ENCODE data around the gene SRGAP3.
A peak's percentile ranks its signal among the peaks of the same experiment; 100 is the strongest.

The SRGAP3 gene

GRCh38 chr3:9223672-9224071, 25.8 kb downstream of the SRGAP3 start:
- no peak for DNase-seq

DNA sequence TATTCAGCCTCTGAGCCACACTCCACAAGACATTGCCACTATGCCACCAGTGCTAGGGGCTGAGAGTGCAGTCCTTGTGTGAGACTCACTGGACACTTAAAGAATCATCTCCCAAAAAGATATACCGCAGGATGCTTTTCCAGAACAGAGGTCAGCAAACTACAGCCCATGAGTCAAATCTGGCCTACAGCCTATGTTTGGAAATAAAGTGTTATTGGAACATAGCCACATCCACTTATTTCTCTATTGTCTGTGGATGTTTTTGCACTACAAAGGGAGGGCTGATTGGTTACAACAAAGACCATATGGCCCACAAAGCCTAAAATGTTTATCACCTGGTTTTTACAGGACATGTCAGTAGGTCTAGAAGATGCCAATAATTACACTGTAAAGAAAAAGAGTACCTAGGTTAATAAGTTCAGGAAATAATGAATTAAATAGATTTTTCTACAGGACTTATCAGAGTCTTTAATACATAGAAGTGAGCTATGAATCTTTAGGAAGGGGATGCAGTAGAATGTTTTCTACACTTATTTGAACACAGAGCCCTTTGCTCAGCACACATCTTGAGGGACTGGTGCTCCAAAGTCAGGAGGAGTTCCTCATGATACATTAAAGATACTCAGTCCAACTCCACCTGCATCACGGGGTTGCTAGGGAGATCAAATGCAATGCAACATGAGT, 26.3 kb downstream of the SRGAP3 start:
- DNase-seq = no peak

DNA sequence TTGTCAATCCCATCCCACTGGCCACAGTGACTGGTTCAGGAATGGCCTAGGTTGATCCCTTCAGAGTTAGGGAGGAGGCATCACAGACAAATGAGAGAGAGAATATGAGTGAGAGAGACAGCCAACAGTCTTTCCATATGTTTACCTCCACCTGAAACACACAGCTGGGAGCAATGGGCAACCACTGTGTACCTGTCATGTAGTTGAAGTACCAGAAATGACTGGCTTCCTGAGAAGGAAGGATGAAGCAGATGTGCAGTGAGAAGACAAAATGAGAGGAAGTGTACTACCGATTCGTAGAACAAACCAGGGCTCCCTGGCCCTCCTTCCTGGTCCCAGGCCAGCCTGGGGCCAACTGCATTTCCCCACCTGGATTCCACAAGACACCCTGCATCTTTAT, 27.4 kb downstream of the SRGAP3 start:
- no peak for DNase-seq

GRCh38 chr3:9218514-9218846, 31.0 kb downstream of the SRGAP3 start:
- no peak for DNase-seq

DNA sequence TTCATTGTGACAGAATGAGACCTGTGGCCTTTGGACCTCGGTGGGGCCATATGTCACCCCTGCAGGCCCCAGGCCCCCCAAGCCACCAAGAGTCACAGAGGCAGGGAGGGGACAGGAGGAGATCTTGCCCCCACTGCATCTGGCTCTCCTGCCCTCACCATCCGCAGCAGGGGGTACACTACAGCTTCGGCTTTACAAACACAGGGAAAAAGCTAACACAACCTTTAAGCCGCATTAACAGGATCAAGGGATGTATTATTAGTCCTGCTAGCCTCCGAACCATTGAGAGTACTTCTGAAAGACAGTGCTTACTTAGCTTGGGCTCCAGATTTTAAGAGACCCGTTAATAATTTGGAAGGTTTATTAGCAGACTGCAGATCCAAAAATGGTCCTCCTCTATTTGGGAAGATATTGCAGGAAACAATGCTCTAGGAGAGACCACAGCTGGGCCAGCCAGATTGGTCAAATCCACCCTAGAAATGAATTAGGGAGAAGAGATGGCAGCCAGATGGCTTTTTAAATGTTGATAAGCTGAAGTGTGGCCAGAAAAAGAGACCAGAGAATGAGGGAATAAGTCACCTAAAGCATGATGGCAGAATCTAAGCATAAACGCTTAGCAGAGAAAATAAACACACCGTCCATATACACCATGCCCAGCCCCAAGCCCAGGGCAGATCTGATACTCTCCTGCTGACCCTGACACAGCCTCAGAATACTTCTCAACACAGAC, 31.5 kb downstream of the SRGAP3 start:
- no peak for DNase-seq

GRCh38 chr3:9216736-9217135, 32.7 kb downstream of the SRGAP3 start:
- no peak for DNase-seq

DNA sequence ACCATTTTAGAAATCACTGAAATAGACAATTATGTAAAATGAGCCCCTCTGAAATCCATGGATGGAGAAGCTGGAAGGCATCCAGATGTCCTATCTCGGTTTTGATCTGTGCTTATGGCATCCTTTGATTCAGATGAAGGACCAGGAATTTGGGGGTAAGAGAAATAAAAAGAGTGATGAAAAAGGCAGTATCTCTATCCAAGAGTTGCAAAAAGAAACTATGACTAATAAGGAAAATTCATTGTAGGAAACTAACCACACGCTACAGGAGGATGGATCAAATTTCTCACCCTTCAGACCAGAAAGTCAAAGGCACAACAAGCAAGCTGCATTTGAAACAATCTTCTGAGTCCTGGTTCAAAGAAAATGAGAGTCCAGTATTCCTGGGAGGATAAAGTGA, 34.8 kb downstream of the SRGAP3 start:
- no peak for DNase-seq

- no peak for DNase-seq
These were observed 35.3 kb downstream of the SRGAP3 start for GRCh38 chr3:9214185-9214584.

DNA sequence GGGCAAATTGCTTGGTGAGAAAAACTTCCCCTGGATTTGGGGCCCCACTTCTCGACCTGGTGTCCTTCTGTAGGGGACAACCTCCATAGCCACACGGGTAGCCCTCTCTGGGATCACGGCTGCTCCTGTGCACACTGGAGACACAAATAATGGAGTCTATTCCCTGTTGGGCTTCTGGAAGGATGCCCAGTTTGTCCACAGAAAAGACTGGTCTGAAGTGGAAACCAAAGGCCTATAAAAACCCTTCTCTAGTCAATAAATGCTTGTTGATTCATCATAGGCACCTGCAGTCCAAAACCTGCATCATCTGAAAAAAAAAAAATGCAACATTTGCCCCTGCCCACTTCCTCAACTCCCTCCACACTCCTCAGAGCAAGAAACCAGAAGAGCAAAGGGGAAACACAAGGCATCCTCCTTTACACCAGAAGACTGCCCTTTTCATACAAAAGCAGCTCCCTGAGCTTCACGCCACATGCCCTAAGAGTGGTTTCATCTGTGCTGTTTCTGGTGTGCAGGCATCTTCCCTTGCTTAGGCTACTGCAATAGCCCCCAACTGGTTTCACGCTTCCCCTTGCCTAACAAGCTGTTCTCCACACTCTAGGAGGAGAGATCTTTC, 36.3 kb downstream of the SRGAP3 start:
- no peak for DNase-seq

DNA sequence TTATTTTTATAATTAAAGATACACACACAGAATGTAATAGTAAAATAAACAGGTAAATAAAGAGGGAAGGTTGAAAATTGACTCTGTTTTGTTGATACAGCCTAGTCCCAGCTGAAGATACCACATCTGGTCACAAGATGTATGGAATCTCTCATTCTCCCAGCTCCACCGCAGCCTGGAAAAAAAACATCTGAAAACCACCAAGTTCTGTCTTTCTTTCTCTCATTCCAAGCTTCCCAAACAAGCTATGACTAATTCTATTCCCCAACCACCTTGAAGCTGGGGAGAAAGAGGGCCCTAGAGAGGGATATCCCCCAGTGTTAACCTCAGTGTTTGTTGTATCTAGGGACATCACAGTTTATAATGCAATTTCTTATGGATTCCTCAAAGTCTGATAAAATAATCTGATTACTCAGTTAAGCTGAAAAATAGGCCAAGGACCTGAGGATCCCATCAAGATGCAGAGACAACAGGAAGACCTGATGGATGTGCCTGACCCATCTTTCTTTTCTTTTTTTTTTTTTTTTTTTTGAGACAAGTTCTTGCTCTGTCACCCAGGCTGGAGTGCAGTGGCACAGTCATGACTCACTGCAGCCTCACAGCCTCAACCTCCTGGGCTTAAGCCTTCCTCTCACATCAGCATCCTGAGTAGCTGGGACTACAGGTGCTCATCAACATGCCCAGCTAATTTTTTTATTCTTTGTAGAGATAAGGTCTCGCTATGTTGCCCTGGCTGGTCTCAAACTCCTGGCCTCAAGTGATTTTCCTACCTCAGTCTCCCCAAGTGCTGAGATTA, 38.1 kb downstream of the SRGAP3 start:
- DNase-seq = no peak

GRCh38 chr3:9209777-9210176, 39.7 kb downstream of the SRGAP3 start:
- DNase-seq = no peak

- no peak for DNase-seq
These were observed 40.8 kb downstream of the SRGAP3 start for GRCh38 chr3:9208605-9209152.

DNA sequence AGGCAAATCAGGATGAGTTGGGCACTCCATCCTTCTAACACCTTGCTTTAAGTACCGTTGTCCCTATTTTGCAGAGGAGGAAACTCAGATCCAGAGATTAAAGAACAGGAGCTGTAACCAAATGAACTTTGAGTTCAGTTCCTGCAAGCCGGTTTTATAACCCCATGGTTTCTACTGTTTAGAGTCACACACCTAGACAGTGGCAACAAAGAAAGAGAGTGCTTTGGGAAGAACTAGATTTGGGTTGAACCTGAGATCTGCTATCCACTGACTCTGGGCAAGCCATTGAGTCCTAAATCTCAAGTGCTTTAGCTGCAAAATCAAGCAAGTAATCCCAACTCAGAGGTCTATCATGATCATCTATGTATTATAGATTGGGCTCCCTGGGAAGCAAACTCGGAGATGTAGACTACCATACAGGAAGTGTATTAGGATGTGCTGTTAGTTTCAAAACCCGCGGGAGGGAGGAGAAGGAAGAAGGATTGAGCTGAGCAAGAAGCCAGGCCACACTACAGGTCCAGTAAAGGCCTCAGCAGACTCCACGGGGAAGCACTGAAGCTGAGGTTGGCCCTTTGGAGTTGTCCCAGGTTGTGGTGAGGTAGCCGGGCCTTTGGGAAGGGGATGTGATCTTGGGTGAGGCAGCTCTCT, 42.2 kb downstream of the SRGAP3 start:
- no peak for DNase-seq

GRCh38 chr3:9206287-9206686, 43.2 kb downstream of the SRGAP3 start:
- no peak for DNase-seq

DNA sequence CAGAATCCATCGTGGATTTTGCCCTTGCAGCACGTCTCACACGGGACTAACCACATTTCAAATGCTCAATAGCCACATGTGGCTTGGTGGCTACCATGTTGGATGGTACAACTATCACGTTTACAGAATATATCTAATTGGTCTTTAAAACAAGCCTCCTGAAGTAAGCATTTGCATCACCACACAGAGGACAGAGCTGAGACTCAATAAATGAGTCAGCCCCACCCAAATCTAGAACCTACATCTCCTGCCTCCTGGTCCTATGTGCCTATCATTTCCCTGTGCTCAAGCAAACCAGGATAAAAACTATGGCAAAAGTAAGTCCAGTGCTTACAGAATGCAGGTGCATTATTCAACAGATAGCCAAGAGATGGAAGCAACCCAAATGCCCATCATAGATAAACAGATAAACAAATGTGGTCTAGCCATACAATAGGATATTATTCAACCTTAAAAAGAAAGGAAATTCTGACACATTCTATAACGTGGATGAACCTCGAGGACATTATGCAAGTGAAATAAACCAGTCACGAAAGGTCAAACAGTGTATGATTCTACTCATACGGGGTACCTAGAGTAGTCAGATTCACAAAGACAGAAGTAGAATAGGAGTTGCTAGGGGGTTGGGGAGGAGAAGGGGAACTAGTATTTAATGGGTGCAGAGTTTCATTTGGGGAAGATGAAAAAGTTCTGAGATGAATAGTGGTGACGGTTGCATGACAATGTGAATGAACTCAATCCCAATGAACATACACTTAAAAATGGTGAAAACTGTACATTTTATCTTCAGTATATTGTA, 43.9 kb downstream of the SRGAP3 start:
- DNase-seq = no peak

- no peak for DNase-seq
These were observed 45.0 kb downstream of the SRGAP3 start for GRCh38 chr3:9204253-9204992.

DNA sequence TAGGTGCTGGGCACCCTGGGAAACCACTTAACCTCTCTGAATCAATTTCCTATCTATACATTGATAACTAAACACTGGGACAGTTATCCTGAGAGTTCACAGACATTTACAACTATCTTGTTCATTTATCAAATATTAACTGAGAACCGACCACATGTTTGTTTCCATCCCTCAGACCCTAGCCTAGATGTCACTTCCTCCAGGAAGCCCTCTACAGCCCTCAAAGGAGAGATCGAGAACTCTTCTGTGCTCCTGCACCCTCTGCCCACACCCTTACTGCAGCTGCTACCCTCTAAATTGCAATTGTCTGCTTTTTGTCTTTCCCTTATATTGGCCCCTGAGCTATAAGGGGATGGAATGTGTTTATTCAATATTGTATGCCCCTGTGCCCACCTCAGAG, 46.1 kb downstream of the SRGAP3 start:
- no peak for DNase-seq

- no peak for DNase-seq
These were observed 46.9 kb downstream of the SRGAP3 start for GRCh38 chr3:9202546-9202945.

DNA sequence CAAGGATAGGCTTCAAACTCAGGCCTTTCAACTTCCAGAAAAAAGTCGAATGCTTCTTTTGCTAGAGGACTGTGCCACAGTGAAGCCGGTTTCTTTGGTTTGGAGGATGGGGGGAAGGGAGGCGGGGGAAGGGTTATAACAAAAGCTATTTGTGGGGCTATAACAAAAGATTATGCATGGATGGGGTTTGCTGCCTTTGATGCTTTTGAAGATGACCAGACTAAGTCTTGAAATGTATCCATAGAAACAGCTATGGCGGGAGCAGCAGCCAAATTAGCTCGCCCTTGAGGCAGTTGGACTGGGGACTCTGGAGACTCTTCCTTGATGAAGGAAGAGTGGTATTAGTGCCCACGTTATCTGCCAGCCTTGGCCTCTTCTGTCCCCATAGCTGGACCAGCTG, 47.5 kb downstream of the SRGAP3 start:
- no peak for DNase-seq

GRCh38 chr3:9201266-9201665, 48.2 kb downstream of the SRGAP3 start:
- DNase-seq = peak; percentile 62

DNA sequence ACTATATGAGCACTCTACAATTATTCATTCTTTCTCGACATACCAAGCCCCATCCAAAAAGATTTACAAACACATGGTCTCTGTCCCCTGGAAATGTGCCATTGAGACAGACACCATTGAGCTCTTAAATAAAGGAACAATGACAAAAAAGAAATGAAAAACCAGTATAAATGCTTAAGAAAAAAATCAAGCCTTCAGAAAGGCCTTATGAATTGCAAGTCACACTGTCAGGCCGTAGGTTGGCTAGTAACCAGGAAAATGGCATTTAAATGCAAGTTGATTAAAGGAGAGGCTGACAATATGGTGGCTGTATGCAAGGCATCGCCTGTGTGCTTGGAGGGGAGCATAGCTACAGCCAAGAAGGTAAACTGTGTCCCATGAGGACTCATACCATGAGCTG, 49.7 kb downstream of the SRGAP3 start:
- DNase-seq = no peak

Data from NCI-H446 treated with DMSO at 0.1 percent for 48 hours (cell line).